Immature natural killer cell (primary cell): ENCODE data around the gene KIRREL3. TPM values are rescaled to one million over a fixed set of nuclear protein-coding genes. Genes with fewer than 3 reads are reported as not detected.

ENCODE experiments used
- DNase-seq, 3 donors: peaks; one replicate each; pipeline ENCODE4 v3.0.0; 2022; ENCODE audit warnings: mixed read lengths in 1 of 3
- H3K27ac Mint-ChIP-seq, 6 donors: one replicate each; pipeline ENCODE4 v1.8.0; 2020; ENCODE audit warnings: mixed read lengths in 6 of 6, mild to moderate bottlenecking in 5 of 6, inconsistent platforms in 4 of 6, moderate library complexity in 3 of 6
- H3K27me3 Mint-ChIP-seq, 3 donors: one replicate each; pipeline ENCODE4 v1.8.0; 2020 to 2021; ENCODE audit warnings: low read depth in 3 of 3, mild to moderate bottlenecking in 3 of 3, mixed read lengths in 3 of 3, moderate library complexity in 3 of 3, inconsistent platforms in 1 of 3
- H3K36me3 Mint-ChIP-seq, 3 donors: one replicate each; pipeline ENCODE4 v1.8.0; 2020; ENCODE audit warnings: mixed read lengths in 3 of 3, inconsistent platforms in 2 of 3, mild to moderate bottlenecking in 2 of 3
- H3K4me1 Mint-ChIP-seq, 2 donors: one replicate each; pipeline ENCODE4 v1.8.0; 2020; ENCODE audit warnings: inconsistent platforms in 2 of 2, mild to moderate bottlenecking in 2 of 2, mixed read lengths in 2 of 2, moderate library complexity in 1 of 2
- H3K4me3 Mint-ChIP-seq, 5 donors: one replicate each; pipeline ENCODE4 v1.8.0; 2020; ENCODE audit warnings: mild to moderate bottlenecking in 5 of 5, mixed read lengths in 5 of 5, inconsistent platforms in 3 of 5, moderate library complexity in 3 of 5
- H3K9me3 Mint-ChIP-seq, 6 donors: one replicate each; pipeline ENCODE4 v1.8.0; 2020; ENCODE audit warnings: mild to moderate bottlenecking in 6 of 6, mixed read lengths in 6 of 6, inconsistent platforms in 4 of 6, moderate library complexity in 3 of 6
- polyA plus RNA-seq, 3 donors: library from polyadenylated mRNA; unstranded; fragments of 300-500 nt; fragmentation: Illumina TruSeq; gene quantifications; one replicate each; pipeline ENCODE4 v1.2.3, GENCODE V29; 2021

Gene KIRREL3
- polyA plus RNA-seq, 3 donors from 2014 or later: 0.66 TPM; not detected in 2

- Mint-ChIP-seq H3K4me1 (no peaks in the 10 kb centered on the region), H3K27ac (no peak overlapping the region), H3K36me3 (no peaks in the 10 kb centered on the region), H3K27me3 (peaks cover 8 to 11% (median 9%) of the 10 kb centered on the region in 3 donors), H3K4me3 (no peak overlapping the region), H3K9me3 (no peaks in the 10 kb centered on the region)
- no peak for DNase-seq
These were observed 119.7 kb downstream of the KIRREL3 start for GRCh38 chr11:126880872-126881271.

- Mint-ChIP-seq H3K27me3 (peaks cover 8 to 9% (median 8%) of the 10 kb centered on the region in 3 donors), H3K4me1 (no peaks in the 10 kb centered on the region), H3K4me3 (no peak overlapping the region), H3K27ac (no peak overlapping the region), H3K36me3 (no peaks in the 10 kb centered on the region), H3K9me3 (no peaks in the 10 kb centered on the region)
- DNase-seq: no peak
These were observed 121.1 kb downstream of the KIRREL3 start for GRCh38 chr11:126879516-126879915.

GRCh38 chr11:126878913-126879482 is 121.6 kb downstream of the KIRREL3 start:
- H3K4me3 Mint-ChIP-seq: no peak overlapping the region
- H3K36me3 Mint-ChIP-seq: no peaks in the 10 kb centered on the region
- no peak for DNase-seq
- no peaks in the 10 kb centered on the region for H3K4me1 Mint-ChIP-seq
- H3K9me3 Mint-ChIP-seq: no peaks in the 10 kb centered on the region
- peaks cover 7 to 8% (median 8%) of the 10 kb centered on the region in 3 donors for H3K27me3 Mint-ChIP-seq
- no peak overlapping the region for H3K27ac Mint-ChIP-seq

GRCh38 chr11:126874831-126875230 is 125.7 kb downstream of the KIRREL3 start:
- no peaks in the 10 kb centered on the region for H3K36me3 Mint-ChIP-seq
- H3K27ac Mint-ChIP-seq: no peak overlapping the region
- H3K27me3 Mint-ChIP-seq: peaks cover 3 to 8% (median 5%) of the 10 kb centered on the region in 3 donors
- no peaks in the 10 kb centered on the region for H3K4me1 Mint-ChIP-seq
- DNase-seq: no peak
- H3K4me3 Mint-ChIP-seq: no peak overlapping the region
- no peaks in the 10 kb centered on the region for H3K9me3 Mint-ChIP-seq

- peaks cover 3 to 8% (median 5%) of the 10 kb centered on the region in 3 donors for H3K27me3 Mint-ChIP-seq
- H3K36me3 Mint-ChIP-seq: no peaks in the 10 kb centered on the region
- DNase-seq: no peak
- no peak overlapping the region for H3K4me3 Mint-ChIP-seq
- no peaks in the 10 kb centered on the region for H3K4me1 Mint-ChIP-seq
- no peaks in the 10 kb centered on the region for H3K9me3 Mint-ChIP-seq
- H3K27ac Mint-ChIP-seq: no peak overlapping the region
These were observed 126.3 kb downstream of the KIRREL3 start for GRCh38 chr11:126874276-126874675.

- no peaks in the 10 kb centered on the region for H3K9me3 Mint-ChIP-seq
- no peak for DNase-seq
These were observed 128.8 kb downstream of the KIRREL3 start for GRCh38 chr11:126871792-126872191.

GRCh38 chr11:126870021-126870420 is 130.5 kb downstream of the KIRREL3 start:
- Mint-ChIP-seq H3K9me3 (no peaks in the 10 kb centered on the region), H3K4me1 (no peaks in the 10 kb centered on the region), H3K27me3 (peaks cover 3 to 7% (median 3%) of the 10 kb centered on the region in 3 donors), H3K4me3 (no peak overlapping the region), H3K27ac (no peak overlapping the region), H3K36me3 (no peaks in the 10 kb centered on the region)
- no peak for DNase-seq

More at GRCh38 chr11:126871792-126872191, 128.8 kb downstream of the KIRREL3 start:
- H3K27ac Mint-ChIP-seq: no peak overlapping the region
- no peaks in the 10 kb centered on the region for H3K36me3 Mint-ChIP-seq
- H3K4me1 Mint-ChIP-seq: no peaks in the 10 kb centered on the region
- H3K27me3 Mint-ChIP-seq: peaks cover 3 to 6% (median 3%) of the 10 kb centered on the region in 3 donors
- H3K4me3 Mint-ChIP-seq: no peak overlapping the region

- H3K9me3 Mint-ChIP-seq: no peaks in the 10 kb centered on the region
- no peak overlapping the region for H3K4me3 Mint-ChIP-seq
- no peaks in the 10 kb centered on the region for H3K36me3 Mint-ChIP-seq
- DNase-seq: no peak
- no peak overlapping the region for H3K27ac Mint-ChIP-seq
- H3K27me3 Mint-ChIP-seq: peaks cover 1 to 7% (median 3%) of the 10 kb centered on the region in 3 donors
- no peaks in the 10 kb centered on the region for H3K4me1 Mint-ChIP-seq
These were observed 131.8 kb downstream of the KIRREL3 start for GRCh38 chr11:126868741-126869140.

GRCh38 chr11:126864934-126865333 is 135.6 kb downstream of the KIRREL3 start:
- no peak overlapping the region for H3K4me3 Mint-ChIP-seq
- no peaks in the 10 kb centered on the region for H3K36me3 Mint-ChIP-seq
- H3K4me1 Mint-ChIP-seq: peaks cover 10 to 11% of the 10 kb centered on the region in 2 donors
- no peak for DNase-seq
- no peaks in the 10 kb centered on the region for H3K9me3 Mint-ChIP-seq
- H3K27ac Mint-ChIP-seq: no peak overlapping the region
- peaks cover 4 to 11% (median 5%) of the 10 kb centered on the region in 3 donors for H3K27me3 Mint-ChIP-seq

GRCh38 chr11:126863294-126863997 is 137.1 kb downstream of the KIRREL3 start:
- H3K4me1 Mint-ChIP-seq: peaks cover 10 to 11% of the 10 kb centered on the region in 2 donors
- no peak for DNase-seq
- H3K27me3 Mint-ChIP-seq: peaks cover 5 to 9% (median 6%) of the 10 kb centered on the region in 3 donors
- H3K9me3 Mint-ChIP-seq: no peaks in the 10 kb centered on the region
- no peaks in the 10 kb centered on the region for H3K36me3 Mint-ChIP-seq
- H3K4me3 Mint-ChIP-seq: peak overlapping the region in 2 of 5 donors; percentile 42 to 50
- peak overlapping the region in 4 of 6 donors; percentile 0 to 86 (median 69) for H3K27ac Mint-ChIP-seq

- Mint-ChIP-seq H3K27ac (peak overlapping the region in 4 of 6 donors; percentile 53 to 86 (median 69)), H3K4me3 (peak overlapping the region in 1 of 5 donors; percentile 42), H3K9me3 (no peaks in the 10 kb centered on the region), H3K27me3 (peaks cover 5 to 8% (median 6%) of the 10 kb centered on the region in 3 donors), H3K4me1 (peaks cover 10 to 11% of the 10 kb centered on the region in 2 donors), H3K36me3 (no peaks in the 10 kb centered on the region)
- peak; percentile 37 to 60 (median 53) for DNase-seq
These were observed 137.8 kb downstream of the KIRREL3 start for GRCh38 chr11:126862664-126863243.

- H3K27ac Mint-ChIP-seq: peak overlapping the region in 2 of 6 donors; percentile 54 to 63
- DNase-seq: no peak
- peaks cover 4 to 7% (median 6%) of the 10 kb centered on the region in 3 donors for H3K27me3 Mint-ChIP-seq
- H3K4me1 Mint-ChIP-seq: peaks cover 10 to 11% of the 10 kb centered on the region in 2 donors
- no peaks in the 10 kb centered on the region for H3K9me3 Mint-ChIP-seq
- no peaks in the 10 kb centered on the region for H3K36me3 Mint-ChIP-seq
- H3K4me3 Mint-ChIP-seq: no peak overlapping the region
These were observed 138.6 kb downstream of the KIRREL3 start for GRCh38 chr11:126861796-126862459.

- H3K4me3 Mint-ChIP-seq: no peak overlapping the region
- peaks cover 1 to 6% (median 2%) of the 10 kb centered on the region in 3 donors for H3K27me3 Mint-ChIP-seq
- DNase-seq: peak in 2 of 3 donors; percentile 9 to 14
- no peaks in the 10 kb centered on the region for H3K36me3 Mint-ChIP-seq
- peaks cover 4 to 7% of the 10 kb centered on the region in 2 donors for H3K4me1 Mint-ChIP-seq
- peak overlapping the region in 1 of 6 donors; percentile 10 for H3K27ac Mint-ChIP-seq
- no peaks in the 10 kb centered on the region for H3K9me3 Mint-ChIP-seq
These were observed 142.4 kb downstream of the KIRREL3 start for GRCh38 chr11:126857860-126858808.
